GM18517 (cell line): Measurements from ENCODE around the gene DVL1.

ENCODE experiments used
- ATAC-seq: cut with Tn5 transposase; IDR thresholded peaks from one replicate; pipeline ENCODE4 v1.9.1; 2021; ENCODE audit warnings: mild to moderate bottlenecking, moderate library complexity; ENCODE audit not compliant: unreplicated experiment

The DVL1 gene

DNA sequence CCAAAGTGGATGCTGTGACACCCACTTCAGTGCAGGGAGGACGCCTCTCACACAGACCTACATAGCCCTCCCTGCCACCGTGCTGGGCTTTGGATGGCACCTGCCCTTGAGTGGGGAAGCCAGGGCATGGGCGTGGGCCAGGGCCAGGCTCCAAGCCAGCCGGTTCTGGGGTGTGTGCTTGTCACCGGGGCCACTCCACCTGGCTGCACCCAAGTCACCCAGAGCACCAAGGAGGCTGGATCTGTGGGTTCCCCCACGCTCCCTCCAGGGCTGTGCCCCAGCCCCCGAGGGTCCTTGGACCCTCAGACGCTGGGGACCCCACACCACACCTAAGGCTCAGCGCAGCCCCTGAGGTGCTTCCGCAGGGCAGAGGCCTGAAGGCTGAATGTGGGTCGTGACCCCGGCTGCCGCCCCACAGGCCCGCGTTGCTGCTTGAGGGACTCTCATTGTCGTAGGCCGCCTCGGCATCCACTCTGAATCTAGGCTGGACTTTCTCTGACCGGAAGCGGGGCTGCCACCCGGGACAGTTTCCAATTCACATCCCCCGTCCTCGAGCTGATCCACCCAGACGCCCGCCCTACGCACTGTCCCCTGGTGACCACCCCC is 7.7 kb upstream of the DVL1 start:
- ATAC-seq, result no peak

DNA sequence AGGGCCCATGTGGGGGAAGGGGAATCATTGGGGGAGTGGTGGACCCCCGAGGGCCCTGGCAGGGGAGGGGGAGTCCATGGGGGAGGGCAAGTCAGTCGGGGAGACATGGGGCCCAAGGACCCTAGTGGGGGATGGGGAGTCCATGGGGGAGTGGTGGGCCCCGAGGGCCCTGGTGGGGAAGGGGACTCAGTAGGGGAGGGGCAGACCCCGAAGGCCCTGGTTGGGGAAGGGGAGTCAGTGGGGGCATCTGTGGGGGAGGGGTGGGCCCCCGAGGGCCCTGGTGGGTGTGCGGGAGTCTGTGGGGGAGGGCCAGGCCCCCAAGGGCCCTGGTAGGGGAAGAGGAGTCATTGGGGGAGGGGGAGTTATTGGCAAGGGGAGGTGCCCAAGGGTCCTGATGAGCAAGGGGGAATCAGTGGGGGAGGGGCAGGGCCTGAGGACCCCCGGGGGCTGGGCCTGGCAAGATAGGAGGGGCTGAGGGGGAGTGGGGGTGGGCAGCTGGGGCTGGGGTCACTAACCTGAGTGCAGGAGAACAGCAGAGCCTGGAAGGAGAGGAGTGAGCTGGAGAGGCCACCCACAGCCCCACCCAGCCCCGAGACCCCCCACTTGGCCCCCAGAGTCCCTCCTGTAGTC is 7.1 kb upstream of the DVL1 start:
- no peak for ATAC-seq

DNA sequence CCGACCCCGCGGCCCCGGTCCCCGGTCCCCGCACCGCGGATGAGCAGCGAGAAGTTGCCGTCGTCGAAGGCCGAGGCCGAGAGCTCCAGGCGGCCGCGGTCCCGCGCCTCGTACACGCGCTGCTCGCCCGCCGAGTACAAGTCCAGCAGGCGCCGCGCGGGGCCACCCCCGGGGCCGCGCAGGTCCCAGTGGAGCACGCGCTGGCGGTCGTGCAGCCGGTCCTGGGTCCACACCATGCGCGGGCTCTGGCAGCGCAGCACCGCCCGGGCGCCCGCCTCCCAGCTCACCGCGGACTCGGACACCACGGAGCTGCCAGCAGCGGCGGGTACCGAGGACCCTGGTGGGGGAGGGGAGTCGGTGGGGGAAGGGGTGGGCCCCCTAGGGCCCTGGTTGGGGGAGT is 6.2 kb upstream of the DVL1 start:
- ATAC-seq, result no peak

DNA sequence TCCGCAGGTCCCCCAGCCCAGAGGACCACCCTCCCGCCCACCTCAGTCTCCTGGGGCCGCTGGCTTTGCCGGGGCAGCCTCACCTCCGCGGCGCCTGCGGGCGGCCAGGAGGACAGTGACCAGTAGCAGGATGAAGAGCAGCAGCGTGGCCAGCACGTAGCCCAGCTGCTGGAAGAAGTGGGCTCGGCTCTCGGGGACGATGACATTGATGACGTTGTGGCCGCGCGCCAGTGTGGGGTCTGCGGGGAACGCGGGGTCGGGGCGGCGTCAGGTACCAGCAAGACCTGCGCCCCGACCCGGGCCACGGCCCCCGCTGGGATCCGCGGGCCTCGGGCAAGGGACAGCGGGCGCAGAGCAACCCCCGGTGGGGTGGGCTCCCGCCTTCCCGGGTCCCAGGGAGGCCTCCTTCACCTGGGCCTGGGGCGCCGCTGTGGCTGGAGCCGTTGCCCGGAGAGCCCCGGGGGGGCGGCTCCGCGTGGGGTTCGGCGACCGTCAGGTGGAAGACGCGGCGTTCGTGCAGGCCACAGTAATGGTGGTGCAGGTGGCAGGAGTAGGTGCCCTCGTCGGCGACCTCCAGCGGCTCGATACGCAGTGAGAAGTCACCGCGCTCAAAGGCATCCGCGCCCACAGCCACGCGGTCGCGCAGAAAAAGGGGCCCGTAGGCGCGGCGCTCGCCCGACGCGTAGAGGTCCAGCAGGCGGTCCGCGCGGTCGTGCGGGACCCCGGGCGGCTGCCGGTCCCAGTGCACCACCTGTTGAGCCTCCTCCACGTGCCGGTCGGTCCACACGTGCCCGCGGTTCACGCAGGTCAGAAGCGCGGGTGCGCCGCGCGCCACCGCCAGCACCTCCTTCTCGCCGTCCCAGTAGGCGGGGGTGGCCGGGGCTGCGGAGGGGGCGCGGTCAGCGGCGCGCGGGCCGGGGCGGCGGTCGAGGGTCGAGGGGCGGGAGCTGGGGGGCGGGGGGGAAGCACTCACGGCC is 5.3 kb upstream of the DVL1 start:
- ATAC-seq, result no peak

DNA sequence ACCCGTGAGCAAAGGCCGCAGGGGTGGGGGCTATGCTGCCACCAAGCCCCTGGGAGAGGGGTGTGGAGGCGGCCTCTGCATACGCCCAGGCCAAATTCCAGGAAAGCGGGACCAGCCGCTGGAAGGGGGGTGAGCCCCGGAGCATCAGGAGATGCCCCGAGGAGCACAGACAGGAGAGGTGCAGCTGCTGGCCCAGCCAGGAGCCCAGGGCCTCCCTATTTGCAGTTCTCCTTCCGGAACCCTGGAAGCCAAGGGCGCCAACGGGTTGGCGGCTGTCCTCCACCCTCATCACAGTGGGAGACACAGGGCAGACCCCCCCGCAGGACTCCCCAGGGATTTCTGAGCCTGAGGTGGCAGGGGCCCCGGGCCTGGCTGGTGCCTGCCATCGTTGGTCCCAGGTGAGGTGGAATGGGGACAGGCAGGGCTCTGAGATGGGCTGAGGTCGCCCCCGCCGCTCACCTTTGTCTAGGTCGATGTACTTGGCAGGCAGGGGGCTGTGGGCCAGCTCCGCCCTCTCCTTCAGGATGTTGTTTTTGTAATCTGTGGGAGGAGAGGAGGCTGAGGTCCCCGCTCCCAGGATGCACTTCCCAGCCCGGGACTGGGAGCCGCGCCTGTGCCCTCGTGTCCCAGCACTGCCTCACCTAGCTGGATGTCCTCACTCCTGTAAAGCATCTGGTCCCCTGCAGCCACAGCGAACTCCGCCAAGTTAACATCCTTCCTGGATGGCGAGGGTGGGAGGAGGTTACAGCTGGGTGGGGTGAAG is 4.4 kb upstream of the DVL1 start:
- ATAC-seq, result no peak

DNA sequence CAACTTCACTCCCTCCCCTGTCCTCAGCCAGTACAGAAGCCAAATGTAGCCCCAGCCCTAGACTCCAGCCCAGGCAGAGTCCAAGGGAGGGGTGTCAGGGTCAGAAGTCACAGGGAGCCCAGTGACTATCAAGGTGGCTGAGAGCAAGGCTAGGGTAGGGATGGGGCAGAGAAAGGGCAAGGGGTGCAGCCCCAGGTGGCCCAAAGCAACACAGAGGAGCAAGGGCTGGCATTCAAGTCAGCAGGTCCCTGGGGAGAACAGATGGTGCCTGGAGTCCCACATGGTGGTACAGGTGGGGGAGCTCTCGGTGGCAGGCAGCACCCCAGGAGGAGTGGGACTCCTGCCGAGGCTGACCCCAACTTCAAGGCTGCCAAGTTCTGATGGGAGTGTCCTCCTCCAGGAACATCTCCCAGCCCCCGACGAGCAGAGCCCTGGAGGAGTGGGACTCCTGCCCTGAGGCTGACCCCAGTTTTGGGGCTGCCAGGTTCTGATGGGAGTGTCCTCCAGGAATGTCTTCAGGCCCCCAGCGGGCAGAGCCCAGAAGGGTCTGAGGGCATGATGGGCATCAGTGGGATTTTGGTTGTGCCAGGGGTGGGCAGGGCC is 3.7 kb upstream of the DVL1 start:
- no peak for ATAC-seq

DNA sequence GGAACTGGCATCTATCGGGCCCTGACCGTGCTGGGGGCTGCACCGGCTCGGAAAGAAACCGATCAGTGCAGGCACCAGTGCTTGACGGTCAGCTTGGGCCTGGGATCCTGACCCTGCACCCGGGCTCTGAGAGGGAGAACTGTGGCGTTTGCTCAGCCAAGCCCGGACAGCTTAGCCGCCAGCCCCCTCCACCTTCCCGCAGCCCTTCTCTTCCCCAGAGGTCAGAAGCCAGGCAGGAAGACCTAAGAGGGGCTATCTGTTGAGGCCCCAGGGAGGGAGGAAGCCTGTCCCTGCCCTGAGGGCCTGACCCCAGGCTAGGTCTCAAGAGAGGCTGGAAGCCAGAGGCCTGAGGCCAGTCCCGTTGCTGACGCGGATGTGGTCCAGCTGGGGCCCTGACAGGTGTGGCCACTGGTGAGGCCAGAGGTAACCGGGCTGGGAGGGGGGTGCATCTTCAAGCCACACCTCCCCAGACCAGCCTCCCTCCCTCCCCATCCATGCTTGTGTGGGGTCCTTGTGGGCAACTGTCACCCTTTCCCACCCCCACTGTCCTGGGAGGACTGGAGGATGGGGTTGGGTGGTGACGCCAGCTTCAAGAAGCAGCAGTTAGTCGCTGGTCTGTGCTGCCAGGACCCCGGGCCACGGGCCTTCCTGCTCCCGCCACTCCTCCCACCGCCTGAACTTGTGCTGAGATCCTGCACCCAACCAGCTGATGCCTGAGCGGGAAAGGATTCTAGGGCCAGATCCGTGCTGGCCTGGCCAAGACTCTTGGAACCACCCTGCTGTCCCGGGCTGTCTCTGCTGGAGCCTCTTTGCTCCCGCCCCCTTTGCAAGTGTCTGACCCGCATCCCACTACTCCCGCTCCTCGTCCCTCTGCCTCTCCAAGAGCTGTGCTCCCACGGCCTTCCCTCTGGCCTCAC is 2.6 kb upstream of the DVL1 start:
- no peak for ATAC-seq

DNA sequence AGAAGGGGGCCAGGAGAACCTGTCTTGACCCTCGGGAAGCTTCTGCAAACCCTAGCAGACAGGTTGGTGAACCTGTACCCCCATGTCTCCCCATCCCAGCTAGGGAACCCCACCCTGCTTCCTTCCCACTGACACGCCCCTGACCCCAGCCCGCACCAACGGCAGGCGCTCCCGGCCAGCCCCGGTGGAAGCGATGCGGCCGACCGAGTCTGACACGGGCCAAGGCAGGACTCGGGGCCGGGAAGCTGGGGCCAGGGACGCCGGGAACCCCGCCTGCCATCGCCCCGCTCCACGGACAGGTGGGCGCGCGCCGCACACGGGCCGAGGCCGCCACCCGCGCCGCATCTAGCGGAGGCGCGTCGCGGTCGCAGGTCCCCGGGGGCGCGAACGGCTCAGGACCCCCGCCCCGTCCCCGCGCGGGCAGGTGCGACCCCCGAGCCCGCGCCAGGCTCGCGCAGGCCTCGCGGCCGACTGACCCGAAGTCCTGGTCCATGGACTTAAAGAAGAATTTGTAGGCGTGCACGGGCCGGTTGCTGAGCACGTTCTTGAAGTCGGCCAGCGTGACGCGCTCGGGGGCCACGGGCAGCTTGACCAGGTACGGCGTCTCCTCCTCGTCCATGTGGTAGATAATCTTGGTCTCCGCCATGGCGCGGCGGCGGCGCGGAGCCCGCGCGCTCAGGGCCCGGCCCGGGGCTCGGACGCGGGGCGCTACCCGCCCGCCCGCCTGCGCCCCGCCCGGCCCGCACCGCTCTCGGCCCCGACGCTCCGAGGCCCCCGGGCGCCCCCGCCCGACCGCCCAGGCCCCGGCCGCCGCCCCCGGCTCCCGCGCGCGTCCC is 580 bp downstream of the DVL1 start:
- no peak for ATAC-seq

DNA sequence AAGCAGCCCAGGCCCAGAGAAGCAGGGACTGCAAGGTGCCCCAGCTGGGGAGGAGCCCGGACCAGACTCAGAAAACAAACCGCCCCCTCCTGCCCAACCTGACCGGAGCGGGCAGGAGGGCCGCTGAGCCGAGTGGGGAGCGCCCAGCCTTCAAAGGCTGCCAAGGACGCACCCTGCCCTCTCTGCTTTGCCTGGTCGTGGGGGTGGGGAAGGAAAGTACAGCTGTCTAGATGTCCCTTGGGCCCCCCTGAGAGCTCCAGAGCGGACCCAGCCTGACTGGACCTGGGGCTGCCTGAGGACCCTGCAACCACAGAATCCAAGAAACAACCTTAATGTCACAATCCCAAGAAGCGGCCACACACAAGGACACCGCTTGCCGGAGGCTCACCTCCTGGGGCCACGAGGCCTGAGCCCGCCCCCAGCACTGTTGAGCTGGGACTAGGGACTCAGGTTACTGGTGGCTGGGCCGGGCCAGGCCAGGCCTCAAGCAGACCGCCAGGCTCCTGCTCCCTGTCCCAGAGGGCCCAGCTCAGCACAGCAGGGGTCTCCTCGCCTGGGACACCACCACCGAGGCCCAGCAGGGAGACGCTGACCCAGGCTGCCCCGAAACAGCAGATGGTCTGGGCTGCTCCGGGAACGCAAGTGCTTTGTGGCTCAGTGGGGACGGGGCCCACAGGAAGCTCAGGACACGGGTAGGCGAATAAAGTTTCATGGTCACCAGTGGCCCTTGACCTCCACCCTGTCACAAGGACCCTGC is 1.4 kb downstream of the DVL1 start:
- no peak for ATAC-seq

DNA sequence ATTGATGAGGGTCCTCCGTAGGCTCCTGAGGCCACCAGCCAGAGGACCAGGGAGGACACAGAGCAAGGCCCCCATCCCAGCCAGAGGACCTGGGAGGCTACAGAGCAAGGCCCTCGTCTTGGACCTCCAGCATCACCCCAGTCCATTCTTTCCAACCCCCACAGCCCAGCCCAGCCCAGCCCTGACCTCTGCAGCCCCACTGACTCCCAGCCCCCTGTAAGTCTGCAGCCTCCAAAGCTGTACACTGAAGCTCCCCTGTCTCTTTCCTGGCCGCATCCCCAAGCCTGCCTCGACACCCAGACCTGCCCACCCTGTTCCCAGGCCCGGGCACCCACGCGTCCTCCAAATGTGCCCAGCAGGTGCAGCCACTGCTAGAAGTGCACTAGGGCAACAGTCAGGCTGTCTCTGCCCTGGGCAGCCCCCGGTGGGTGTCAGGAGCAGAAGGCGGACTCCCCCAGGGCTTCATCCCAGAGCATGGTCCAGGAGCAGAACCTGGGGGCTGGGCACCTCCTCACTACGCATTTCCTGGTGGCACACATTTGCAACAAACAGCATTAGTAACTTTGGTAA is 2.1 kb downstream of the DVL1 start:
- no peak for ATAC-seq

DNA sequence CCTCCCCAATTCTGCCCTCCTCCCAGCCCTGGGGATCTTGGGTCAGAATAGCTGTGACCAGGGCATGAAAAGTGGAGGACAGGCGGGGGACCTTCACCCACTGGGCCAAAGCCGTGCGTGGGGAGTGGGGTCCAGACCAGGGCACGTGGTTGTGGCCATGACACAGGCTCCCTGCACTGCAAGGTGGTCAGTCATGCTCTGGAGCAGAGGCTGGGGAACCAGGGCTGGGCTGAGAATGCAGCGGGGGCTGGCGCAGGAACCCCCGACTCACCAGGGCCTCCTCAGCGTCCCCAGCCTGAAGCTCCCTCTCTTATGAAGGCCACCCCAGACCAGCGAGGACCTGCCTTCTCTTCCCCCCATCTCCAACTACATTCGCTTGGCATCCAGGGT is 2.7 kb downstream of the DVL1 start:
- ATAC-seq, result no peak

DNA sequence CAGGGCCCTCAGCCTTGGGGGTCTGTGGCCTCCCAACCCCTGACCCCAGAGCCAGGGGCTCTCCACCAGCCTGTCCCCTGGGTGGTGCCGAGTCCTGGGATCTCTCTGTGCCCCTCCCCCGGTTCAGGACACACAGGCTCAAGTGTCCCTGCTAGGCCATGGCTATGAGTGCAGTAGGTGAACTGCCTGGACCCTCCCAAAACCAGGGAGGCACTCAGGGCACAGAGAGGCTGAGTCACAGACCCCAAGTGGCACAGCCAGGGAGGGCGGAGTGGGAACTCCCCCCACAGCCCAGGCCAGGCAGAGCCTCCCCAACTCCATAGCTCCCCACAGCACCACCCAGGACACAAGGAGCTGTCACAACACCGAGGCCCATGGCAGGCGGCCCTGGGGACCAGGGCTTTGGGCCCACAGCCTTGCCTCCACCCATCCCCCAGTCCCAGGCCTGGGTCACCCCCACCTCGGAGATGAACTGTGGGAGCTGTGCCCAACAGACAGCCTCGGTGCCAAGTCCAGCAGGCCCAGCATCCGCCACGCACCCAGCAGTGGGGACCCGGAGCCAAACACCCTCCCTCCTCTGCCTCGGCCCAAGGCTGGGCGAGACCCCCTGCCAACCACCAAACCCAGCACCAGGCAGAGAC is 3.2 kb downstream of the DVL1 start:
- no peak for ATAC-seq

DNA sequence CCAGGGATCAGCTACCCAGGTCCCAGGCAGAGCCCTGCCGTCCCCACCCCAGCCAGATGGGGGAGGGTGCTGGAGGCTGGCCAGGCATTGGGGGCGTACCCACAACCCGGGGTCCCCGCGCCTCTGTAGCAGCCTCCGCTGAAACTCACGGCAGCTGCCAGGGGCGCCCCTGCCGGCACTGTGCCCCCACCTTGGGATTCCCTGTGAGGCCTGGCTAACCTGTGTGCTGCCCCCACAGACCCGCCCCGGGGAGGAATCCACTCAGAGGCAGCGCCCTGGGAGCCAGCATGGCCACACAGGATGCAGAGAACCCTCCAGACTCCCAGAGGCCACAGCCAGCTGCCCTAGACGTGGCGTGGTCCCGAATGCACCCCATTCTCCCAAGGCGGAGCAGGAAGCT is 3.8 kb downstream of the DVL1 start:
- no peak for ATAC-seq

DNA sequence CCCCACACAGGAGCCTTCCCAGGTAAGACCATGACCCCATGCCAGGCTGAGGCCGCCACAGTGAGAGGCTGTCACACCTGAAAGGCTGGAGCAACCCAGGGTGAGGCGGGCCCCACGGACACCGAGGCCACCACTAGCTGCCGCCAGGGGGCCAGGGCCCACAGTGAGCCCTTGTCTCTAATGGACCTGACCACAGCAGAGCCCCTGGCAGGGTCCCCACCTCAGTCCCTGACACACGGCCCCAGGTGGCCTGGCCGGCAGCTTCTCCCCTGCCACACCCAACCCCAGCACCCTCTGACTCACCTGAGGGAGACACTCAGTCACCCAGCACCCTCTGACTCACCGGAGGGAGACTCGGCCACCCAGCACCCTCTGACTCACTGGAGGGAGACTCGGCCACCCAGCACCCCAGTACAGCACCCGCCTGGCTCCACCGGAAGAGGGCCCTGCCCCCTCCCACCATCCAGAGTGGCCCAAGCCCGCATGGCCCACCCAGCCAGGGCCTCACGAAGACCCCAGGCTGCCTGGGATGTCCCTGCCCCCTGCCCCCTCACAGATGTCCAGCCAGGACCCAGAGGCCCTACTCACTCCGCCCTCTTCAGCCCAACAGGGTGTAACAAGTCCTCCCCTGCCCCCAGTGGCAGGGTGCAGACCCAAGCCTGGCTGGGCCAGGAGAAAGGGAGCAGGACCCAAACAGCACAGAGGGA is 4.4 kb downstream of the DVL1 start:
- no peak for ATAC-seq

DNA sequence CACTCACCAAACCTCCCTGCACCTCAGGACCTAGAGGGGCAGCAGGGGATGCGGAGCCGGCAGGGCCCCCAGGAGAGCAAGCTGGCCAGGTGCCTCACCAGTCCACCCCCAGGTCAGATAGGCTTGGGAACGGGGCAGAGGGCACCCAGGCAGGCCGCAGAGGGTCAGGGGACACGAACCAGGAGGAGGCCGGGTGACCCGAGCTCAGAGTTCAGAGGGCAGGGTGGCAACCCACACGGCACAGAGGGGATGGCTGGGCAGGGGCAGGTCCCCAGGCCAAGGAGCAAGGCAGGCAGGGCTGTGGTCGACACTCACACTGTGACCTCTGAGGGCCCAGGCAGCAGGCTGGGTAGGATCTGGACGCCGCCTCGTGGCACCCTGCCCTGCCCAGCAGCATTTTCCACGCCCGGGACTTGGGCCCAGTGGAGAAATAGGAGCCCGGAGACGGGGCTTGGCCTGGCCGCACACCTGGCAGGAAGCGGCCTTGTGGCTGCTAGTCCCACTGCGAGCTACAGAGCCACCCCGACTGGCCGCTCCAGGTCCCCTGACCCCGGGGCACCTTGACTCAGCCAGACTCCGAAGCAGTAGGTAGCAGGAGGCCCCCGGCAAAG is 5.3 kb downstream of the DVL1 start:
- no peak for ATAC-seq

DNA sequence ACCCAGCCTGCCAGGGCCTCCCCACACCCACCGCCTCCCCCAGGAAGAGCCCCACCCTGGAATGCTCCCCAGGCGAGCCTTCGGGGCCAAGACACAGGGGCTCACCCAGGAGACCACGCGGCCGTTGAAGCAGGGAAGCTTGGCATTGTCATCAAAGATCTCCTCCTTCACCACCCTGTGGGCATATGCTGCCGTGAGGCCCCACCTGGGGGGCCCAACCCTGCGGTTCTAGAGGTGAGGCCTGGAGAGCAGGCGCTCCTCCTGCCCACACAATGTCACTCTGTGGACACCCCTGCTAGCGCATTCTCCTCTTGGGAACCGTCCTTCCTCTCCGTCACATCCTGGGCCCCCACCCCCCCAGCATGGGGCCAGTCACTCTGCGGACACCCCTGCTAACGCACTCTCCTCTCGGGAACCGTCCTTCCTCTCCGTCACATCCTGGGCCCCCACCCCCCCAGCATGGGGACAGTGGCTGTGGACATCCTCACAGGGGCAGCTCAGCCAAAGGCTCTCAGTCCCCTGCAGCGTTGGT is 6.6 kb downstream of the DVL1 start:
- ATAC-seq, result no peak
